GM19438 (cell line): ENCODE measurements around the gene KRTAP9-8.
"Not testable (repeated sequence)": the region's sequence is repeated elsewhere in the genome, so short reads cannot be mapped to it uniquely, and the experiment has no call there.

Source experiments
- ATAC-seq: cut with Tn5 transposase; IDR thresholded peaks from one replicate; pipeline ENCODE4 v1.9.1; 2021; ENCODE audit warnings: low read depth; ENCODE audit not compliant: unreplicated experiment

The KRTAP9-8 gene

DNA sequence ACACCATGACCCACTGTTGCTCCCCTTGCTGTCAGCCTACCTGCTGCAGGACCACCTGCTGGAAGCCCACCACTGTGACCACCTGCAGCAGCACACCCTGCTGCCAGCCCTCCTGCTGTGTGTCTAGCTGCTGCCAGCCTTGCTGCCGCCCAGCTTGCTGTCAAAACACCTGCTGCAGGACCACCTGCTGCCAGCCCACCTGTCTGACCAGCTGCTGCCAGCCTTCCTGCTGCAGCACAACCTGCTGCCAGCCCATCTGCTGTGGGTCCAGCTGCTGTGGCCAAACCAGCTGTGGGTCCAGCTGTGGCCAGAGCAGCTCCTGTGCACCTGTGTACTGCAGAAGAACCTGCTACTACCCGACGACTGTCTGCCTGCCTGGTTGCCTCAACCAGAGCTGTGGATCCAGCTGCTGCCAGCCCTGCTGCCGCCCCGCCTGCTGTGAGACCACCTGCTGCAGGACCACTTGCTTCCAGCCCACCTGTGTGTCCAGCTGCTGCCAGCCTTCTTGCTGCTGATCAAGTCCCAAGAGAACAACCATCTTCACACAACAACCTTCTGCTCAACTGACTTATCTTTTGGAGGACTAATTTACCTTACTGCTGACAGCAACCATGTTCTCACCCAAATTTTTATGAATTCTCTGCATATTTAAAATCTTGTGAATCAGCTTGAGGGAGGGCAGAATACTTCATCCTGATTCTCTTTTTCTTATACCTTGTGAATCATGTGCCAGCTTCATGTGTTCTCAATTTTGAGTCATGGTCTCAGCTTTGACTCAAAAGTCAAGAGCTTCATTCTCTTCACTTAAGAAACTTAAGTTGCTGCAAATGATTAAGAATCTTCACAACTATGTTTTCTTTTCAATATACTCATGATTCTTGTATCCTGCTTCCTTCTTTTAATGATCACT lies 17.8 kb downstream of the KRTAP9-8 start, which contains the start of gene KRTAP9-9:
Gene KRTAP9-9, plus strand, starts transcription at position 4 of the 910 bp plus-strand sequence.
- ATAC-seq = not testable (repeated sequence)

GRCh38 chr17:41256291-41256685 lies 18.5 kb downstream of the KRTAP9-8 start:
- no peak for ATAC-seq

DNA sequence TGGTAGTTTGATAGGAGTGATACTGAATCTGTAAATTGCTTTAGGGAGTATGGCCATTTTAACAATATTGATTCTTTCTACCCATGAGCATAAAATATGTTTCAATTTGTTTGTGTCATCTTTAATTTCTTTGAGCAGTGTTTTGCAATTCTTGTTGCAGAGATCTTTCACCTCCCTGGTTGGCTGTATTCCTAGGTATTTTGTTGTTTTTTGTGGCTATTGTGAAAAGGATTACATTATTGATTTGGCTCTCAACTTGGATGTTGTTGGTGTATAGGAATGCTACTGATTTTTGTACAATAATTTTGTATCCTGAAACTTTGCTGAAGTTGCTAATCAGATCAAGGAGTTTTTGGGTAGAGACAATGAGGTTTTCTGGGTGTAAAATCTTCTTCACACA lies 20.6 kb downstream of the KRTAP9-8 start:
- no peak for ATAC-seq

DNA sequence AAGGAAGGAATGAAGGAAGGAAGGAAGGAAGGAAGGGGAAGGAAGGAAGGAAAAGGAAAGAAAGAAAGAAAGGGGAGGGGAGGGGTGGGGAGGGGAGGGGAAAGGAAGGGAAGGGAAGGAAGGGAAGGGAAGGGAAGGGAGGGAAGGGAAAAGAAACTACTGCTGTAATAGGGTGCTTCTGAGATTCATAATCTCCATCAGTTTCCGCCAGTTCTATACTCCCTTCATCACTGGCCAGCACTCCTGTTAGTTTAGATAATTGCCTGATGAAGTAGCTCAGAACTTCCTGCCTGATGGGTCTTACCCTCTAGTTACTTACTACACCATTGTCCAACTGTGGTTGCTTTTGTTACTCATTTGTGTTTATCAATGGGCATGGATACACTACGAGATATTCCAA lies 25.4 kb downstream of the KRTAP9-8 start:
- ATAC-seq = no peak

DNA sequence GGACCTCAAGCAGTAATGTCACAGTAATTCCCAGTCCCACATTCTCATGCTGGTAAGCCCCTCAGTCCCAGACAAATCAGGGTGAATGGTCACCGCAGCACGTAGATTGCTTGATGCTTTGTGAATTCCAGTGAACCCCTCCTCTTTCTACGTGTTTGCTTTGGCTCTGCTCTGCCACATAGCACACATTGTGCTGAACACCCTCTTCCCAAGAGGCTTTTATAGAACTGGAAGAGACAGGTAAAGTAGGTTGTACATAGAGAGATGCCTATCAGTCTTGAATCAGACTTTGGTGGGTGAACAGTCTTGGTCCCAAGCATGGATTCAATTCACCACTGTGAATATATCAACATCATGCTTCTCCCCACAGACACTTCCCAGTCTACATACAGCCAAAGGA lies 26.8 kb downstream of the KRTAP9-8 start:
- no peak for ATAC-seq

DNA sequence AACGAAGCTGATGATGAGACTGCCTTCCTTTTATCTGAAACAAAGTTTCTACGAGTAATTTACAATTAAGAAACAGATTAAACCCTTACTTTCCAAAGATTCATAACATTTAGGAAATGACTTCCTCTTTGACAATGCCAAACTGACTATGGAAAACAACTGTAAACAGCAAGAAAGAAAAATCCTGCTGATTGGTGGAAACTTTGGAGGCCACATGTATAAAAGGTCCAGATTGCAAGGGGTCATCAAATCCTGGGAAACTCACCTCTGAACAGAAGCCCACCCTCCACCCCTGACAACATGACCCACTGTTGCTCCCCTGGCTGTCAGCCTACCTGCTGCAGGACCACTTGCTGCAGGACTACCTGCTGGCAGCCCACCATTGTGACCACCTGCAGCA lies 27.3 kb downstream of the KRTAP9-8 start, which contains the start of gene KRTAP9-6:
Gene KRTAP9-6, plus strand, starts transcription at position 301 of the 400 bp plus-strand sequence. Its CDS starts 0 bp downstream, at position 301.
- no peak for ATAC-seq

GRCh38 chr17:41267711-41268110 lies 29.9 kb downstream of the KRTAP9-8 start:
- ATAC-seq = no peak

DNA sequence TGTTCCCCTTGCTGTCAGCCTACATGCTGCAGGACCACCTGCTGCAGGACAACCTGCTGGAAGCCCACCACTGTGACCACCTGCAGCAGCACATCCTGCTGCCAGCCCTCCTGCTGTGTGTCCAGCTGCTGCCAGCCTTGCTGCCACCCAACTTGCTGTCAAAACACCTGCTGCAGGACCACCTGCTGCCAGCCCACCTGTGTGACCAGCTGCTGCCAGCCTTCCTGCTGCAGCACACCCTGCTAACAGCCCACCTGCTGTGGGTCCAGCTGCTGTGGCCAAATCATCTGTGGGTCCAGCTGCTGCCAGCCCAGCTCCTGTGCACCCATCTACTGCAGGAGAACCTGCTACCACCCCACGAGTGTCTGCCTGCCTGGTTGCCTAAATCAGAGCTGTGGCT lies 33.5 kb downstream of the KRTAP9-8 start:
- ATAC-seq = not testable (repeated sequence)

DNA sequence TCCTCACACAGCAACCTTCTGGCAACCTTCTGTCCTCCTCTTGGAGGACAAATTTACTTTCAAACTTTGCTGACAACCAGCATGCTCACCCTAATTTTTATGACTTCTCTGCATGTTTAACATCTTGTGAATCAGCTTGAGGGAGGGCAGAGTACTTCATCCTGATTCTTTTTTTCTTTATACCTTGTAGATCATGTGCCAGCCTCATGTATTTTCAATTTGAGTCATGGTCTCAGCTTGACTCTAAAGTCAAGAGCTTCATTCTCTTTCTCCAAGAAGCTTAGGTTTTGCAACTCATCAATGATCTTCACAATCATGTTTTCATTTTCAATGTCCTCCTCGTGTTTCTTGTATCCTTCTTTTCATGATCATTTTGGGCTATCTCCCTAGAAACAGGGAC lies 34.1 kb downstream of the KRTAP9-8 start:
- no peak for ATAC-seq

DNA sequence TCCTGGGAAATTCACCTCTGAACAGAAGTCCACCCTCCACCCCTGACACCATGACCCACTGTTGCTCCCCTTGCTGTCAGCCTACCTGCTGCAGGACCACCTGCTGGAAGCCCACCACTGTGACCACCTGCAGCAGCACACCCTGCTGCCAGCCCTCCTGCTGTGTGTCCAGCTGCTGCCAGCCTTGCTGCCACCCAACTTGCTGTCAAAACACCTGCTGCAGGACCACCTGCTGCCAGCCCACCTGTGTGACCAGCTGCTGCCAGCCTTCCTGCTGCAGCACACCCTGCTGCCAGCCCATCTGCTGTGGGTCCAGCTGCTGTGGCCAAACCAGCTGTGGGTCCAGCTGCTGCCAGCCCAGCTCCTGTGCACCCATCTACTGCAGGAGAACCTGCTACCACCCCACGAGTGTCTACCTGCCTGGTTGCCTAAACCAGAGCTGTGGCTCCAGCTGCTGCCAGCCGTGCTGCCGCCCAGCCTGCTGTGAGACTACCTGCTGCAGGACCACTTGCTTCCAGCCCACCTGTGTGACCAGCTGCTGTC lies 37.9 kb downstream of the KRTAP9-8 start, which contains the start of gene KRTAP9-7:
Gene KRTAP9-7, plus strand, starts transcription at position 51 of the 543 bp plus-strand sequence. Its CDS starts 0 bp downstream, at position 51.
- not testable (repeated sequence) for ATAC-seq

DNA sequence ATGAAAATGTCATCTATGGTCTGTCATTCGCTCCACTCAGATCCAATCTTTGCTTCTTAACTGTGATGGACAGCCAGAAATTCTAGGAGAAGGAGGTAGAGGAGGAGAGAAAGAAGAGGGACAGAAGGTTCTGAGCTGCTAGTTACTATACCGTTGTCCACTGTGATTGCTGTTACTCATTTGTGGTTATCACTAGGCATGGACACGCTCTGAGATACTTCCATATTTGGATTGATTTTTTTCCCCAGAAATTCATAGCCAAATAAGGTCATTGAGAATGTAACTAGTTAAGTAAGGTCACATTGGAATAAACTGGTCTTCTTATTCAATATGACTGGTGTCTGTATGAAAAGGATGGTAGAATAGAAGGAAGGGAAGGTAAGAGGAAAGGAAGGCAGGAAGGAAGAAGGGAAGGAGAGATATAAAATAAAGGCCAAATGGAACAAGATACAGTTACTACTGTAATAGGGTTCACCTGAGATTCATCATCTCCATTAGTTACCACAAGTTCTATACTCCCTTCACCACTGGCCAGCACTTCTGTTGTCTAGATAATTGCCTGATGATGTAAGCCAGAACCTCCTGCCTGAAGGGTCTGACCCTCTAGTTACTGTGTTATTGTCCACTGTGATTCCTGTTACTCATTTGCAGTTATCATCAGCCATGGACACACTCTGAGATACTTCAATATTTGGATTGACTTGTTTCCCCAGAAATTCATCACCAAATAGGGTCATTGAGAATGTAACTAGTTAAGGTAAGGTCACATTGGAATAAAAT lies 40.6 kb downstream of the KRTAP9-8 start:
- no peak for ATAC-seq

- no peak for ATAC-seq
Measured at GRCh38 chr17:41284043-41284442, 46.2 kb downstream of the KRTAP9-8 start.

DNA sequence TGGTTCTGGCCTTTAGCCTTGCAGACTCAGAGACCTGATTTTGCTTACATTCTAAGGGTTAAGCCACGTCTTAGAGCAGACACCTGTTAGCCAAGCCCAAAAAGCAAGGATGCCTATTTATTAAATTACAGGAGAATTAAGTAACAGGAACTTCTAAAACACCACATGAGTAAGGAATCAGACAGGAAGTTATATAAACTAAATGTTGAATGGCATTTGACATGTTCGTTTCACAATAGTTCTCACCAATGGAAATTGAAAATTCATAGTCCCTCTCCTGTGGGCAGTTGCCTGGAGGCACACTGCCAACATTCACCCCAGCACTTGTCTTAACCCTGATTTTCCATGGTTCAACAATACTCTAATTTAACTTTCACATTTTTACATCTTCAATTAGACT lies 46.7 kb downstream of the KRTAP9-8 start:
- no peak for ATAC-seq

- ATAC-seq = no peak
Measured at GRCh38 chr17:41287050-41287449, 49.3 kb downstream of the KRTAP9-8 start.
